ENCODE results near the gene NALCN.

GRCh38 chr13:101185606-101186005 lies 230.7 kb downstream of the NALCN start:
- TF ChIP-seq, protein P1, sequence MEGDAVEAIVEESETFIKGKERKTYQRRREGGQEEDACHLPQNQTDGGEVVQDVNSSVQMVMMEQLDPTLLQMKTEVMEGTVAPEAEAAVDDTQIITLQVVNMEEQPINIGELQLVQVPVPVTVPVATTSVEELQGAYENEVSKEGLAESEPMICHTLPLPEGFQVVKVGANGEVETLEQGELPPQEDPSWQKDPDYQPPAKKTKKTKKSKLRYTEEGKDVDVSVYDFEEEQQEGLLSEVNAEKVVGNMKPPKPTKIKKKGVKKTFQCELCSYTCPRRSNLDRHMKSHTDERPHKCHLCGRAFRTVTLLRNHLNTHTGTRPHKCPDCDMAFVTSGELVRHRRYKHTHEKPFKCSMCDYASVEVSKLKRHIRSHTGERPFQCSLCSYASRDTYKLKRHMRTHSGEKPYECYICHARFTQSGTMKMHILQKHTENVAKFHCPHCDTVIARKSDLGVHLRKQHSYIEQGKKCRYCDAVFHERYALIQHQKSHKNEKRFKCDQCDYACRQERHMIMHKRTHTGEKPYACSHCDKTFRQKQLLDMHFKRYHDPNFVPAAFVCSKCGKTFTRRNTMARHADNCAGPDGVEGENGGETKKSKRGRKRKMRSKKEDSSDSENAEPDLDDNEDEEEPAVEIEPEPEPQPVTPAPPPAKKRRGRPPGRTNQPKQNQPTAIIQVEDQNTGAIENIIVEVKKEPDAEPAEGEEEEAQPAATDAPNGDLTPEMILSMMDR (IDR thresholded peaks at IDR 0.05; ENCODE audit: poor library complexity) = no peak
- TF ChIP-seq EZH2 (IDR thresholded peaks at IDR 0.05; ENCODE audit: borderline replicate concordance) = no peak
- no peak for TF ChIP-seq EZH2phosphoT487 (IDR thresholded peaks at IDR 0.05; ENCODE audit: low read depth, severe bottlenecking, unreplicated experiment)

All from hepatocyte (in vitro differentiated cells).